GM21526 (cell line): ENCODE data around the gene MAP4.
"Not testable (repeated sequence)": the region's sequence is repeated elsewhere in the genome, so short reads cannot be mapped to it uniquely, and the experiment has no call there.

Source experiments
- ATAC-seq: cut with Tn5 transposase; IDR thresholded peaks from one replicate; pipeline ENCODE4 v1.9.1; 2021; ENCODE audit warnings: moderate library complexity; ENCODE audit not compliant: unreplicated experiment, low FRiP score

The MAP4 gene

GRCh38 chr3:47902746-47903145 lies 113.5 kb downstream of the MAP4 start:
- no peak for ATAC-seq

- ATAC-seq, result no peak
These were observed 114.9 kb downstream of the MAP4 start for GRCh38 chr3:47901280-47901833.

- ATAC-seq, result no peak
These were observed 116.6 kb downstream of the MAP4 start for GRCh38 chr3:47899495-47900108.

DNA sequence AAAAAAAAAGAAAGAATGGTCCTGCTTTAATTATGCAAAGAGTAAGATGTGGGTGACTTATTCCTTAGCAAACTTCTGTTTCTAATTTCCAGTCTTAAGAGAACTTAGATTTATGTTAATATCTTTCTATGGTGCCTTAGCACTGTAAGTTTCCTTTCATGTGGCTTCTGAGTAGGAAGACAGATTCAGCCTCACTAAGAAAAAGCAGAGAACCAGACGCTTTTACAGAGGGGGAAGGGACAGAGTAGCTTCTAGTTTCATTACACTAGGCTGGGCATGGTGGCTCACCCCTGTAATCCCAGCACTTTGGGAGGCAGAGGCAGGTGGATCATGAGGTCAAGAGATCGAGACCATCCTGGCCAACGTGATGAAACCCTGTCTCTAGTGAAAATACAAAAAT lies 118.3 kb downstream of the MAP4 start:
- no peak for ATAC-seq

GRCh38 chr3:47896736-47897135 lies 119.5 kb downstream of the MAP4 start:
- no peak for ATAC-seq

DNA sequence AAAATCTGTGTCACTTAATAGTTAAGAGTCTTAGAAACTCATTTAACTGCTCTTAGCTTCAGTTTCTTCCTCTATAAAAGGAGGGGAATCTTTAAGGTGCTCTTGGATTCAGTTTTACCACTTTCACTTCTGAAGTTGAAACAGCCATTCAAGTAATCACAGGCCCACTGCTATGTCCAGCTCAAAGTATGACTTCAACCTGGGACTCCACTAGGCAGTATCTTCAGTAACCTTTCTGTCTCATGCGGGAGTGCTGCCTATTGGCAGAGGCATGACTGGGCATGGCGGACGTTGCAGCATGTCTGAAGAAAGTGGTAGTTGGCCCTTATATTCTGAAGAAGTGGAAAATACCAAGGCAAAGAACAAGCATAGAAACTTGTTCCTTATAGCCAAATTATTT lies 121.0 kb downstream of the MAP4 start:
- ATAC-seq, result no peak

DNA sequence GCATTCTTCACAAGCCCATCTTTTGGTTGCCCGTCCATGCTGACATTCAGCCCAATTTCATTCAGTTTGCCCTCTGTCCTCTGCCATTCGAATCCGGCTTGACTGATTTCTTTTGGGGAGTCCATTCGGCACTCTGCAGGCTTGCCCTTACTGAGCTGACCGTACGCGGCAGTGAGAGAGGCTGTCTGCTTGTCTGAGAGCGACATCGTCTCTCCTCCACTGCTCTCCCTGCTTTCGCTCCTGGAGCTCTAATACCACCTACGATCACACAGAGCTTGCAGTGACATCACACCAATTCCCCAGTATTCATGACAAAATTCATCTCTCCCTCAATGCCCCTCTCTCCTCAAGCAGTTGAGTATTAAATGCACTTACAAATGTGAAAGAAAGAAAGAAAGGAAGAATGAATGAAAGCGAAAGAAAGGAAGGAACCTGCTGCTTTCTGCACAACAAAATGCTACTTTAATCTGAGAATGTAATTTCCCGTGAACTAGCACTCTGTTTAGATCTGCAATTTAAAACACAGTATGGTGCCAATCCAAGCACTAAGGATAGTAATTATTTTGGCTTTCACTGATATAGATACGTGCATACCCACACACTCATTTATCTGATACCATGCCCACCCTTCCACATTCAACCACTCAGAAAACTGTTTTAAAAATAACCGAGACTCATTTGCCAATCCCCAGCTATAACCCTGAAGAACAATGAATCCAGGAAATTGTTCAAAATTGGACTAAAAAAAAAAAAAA lies 123.8 kb downstream of the MAP4 start:
- ATAC-seq, result no peak

GRCh38 chr3:47891613-47892005 lies 124.6 kb downstream of the MAP4 start:
- ATAC-seq, result no peak

GRCh38 chr3:47890828-47891612 lies 125.2 kb downstream of the MAP4 start:
- no peak for ATAC-seq

DNA sequence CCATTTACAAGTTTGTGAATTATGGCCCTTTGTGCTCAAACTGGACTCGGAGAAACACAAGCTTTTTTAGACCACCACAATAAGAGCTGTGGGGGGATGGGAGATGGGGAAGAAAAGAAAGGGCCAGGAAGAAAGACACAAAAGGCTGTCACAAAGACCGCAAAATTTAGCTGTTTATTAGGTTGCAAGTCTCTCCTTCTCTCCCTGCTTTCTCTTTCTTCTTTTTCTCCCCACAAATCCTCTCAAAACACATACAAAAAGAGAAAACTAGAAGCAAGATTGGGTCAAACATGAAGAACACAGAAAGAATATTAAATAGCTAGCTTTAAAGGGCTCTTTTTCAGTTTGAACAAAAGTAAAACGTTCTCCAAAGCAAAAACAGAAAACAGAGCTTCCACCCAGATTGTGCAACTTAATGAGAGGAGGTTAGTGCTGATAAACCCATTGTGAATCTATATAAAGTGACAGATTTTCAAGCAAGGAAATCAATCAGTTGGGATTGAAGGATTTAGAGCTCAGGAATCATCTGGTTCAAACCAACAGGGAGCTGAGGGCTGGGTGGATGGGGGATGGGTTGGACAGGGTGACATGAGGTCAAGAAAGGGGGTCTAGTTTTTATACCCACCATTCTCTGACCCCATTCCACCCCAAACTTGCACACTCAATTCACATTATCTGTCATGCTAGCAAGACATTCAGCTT lies 125.9 kb downstream of the MAP4 start:
- ATAC-seq, result no peak

DNA sequence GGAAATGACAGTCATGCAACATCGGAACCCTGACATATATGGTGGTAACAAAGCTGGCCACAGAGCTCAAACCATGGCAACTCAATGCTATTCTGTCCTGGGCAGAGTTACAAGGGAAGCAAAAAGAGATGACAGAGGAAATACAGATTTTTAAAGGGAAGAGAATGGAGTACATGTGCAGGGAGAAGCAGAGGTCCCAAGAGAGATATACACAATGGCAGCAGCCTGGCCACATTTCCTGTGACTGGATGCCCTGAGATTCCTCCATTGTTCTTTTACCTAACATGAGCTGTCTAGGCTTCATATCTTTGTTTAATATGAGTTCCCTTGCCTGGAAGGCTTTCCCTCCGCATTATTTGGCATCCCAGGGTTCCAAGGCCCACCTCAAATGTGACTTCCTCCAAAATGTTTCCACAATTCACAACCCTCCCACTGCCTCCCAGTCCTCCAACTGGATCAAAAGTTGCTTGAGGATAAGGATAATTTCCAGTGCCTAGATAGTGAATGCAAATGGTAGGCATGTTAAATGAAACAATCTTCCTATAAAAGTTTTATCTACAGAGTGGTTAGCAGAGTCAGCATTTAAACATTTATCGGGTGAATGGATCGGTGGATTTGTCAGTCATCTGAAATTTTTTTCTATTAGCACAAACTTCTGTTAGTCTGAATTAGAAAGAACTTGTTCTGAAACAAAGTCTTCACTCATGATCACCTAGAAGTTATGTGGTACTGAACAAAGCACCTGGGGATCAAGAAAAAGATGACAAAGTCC lies 127.0 kb downstream of the MAP4 start:
- ATAC-seq, result no peak

DNA sequence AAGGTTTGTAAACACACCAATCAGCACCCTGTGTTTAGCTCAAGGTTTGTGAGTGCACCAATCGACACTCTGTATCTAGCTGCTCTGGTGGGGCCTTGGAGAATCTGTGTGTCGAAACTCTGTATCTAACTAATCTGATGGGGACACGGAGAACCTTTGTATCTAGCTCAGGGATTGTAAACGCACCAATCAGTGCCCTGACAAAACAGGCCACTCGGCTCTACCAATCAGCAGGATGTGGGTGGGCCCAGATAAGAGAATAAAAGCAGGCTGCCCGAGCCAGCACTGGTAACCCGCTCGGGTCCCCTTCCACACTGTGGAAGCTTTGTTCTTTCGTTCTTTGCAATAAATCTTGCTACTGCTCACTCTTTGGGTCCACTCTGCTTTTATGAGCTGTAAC lies 128.2 kb downstream of the MAP4 start:
- ATAC-seq, result not testable (repeated sequence)

DNA sequence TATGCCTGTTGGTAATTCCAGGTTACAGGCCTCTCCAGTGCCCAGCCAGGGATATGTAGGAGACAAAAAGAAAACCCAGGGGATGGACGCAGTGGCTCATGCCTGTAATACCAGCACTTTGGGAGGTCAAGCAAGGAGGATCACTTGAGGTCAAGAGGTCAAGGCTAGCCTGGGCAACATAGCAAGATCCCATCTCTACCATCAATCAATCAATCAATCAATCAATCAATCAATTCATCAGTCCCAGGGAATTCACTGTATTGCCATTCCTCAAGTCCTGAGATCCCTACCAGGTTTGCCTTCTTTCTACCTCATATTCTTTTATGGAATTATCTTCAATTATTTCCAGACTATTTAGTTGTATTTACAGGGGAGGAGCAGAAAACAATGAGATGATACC lies 131.0 kb downstream of the MAP4 start:
- no peak for ATAC-seq

GRCh38 chr3:47884603-47885002 lies 131.6 kb downstream of the MAP4 start:
- no peak for ATAC-seq

DNA sequence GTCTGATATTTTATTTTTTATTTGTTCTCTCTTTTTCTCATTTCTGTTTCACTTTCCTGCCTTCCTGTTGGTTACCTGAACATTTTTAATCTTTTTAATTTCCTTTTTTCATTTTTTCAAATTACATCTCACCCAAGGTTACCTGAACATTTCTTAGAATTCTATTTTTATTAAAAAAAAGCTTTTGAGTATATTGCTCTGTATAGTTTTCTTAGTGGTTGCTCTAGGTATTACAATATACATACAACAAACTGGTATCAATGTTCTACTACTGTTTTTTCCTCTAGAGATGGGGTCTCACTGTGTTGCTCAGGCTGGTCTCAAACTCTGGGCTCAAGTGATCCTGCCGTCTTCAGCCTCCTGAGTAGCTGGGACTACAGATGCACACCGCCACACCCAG lies 133.9 kb downstream of the MAP4 start:
- ATAC-seq, result no peak

DNA sequence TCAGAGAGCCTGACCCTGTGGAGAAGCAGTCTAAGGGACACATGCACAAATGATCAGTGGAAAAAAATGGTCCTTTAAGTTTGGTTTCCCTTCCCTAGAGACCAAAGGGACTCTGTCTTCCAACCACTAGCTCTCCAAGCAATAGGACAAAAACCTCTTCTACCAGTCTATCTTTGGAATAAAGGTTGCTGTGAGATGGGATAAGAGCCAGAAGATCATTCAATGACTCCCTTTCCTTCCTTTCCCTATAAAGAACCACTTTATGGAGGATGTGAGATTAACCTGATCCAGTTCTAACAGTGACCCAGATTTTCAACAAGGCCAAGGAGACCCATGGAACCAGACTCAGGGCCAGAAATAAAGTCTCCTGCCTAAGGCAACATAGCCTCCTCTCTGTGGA lies 138.5 kb downstream of the MAP4 start:
- no peak for ATAC-seq

GRCh38 chr3:47877290-47877689 lies 138.9 kb downstream of the MAP4 start:
- no peak for ATAC-seq

GRCh38 chr3:47874913-47875312 lies 141.3 kb downstream of the MAP4 start:
- ATAC-seq, result no peak

GRCh38 chr3:47874438-47874837 lies 141.8 kb downstream of the MAP4 start:
- ATAC-seq, result no peak

- ATAC-seq, result no peak
These were observed 143.3 kb downstream of the MAP4 start for GRCh38 chr3:47872916-47873315.
